Neural cell (in vitro differentiated cells): ENCODE results near the gene FOXO3. TPM values are rescaled to one million over a fixed set of nuclear protein-coding genes. Genes with fewer than 3 reads are reported as not detected.

Experiments used
- H2AFZ ChIP-seq: fragments of 200-600, 300-800 bp; sonication (generic), shearing (Covaris generic); 2 replicates; pipeline ENCODE4 v1.6.0; 2014; ENCODE audit warnings: low read depth, mild to moderate bottlenecking, antibody characterized with exemption, low read length, moderate library complexity
- H3F3A ChIP-seq: fragments of 200-600 bp; shearing (Covaris generic); 2 replicates; pipeline ENCODE4 v1.6.1; 2016; ENCODE audit warnings: mild to moderate bottlenecking, moderate library complexity, mixed read lengths, antibody characterized with exemption, low read length; ENCODE audit not compliant: insufficient read depth, poor library complexity, severe bottlenecking
- H3K27ac ChIP-seq: fragments of 200-600, 300-800 bp; sonication (generic), shearing (Covaris generic); 2 replicates; pipeline ENCODE4 v1.5.1; 2014; ENCODE audit warnings: mild to moderate bottlenecking, low read length, moderate library complexity
- H3K27me3 ChIP-seq: fragments of 300-800, 200-600 bp; sonication (generic), shearing (Covaris generic); 2 replicates; pipeline ENCODE4 v1.6.0; 2014; ENCODE audit warnings: mild to moderate bottlenecking, low read depth, low read length, moderate library complexity; ENCODE audit not compliant: insufficient read depth
- H3K36me3 ChIP-seq: fragments of 300-800, 200-600 bp; sonication (generic), shearing (Covaris generic); 2 replicates; pipeline ENCODE4 v1.5.1; 2014; ENCODE audit warnings: mild to moderate bottlenecking, antibody characterized with exemption, low read length, moderate library complexity; ENCODE audit not compliant: insufficient read depth
- H3K4me2 ChIP-seq: fragments of 300-800, 200-600 bp; sonication (generic), shearing (Covaris generic); 2 replicates; pipeline ENCODE4 v1.6.0; 2014; ENCODE audit warnings: mild to moderate bottlenecking, low read length
- H3K4me3 ChIP-seq: fragments of 300-800, 200-600 bp; sonication (generic), shearing (Covaris generic); 2 replicates; pipeline ENCODE4 v1.5.1; 2014; ENCODE audit warnings: mild to moderate bottlenecking, low read length, moderate library complexity
- H3K79me2 ChIP-seq: fragments of 200-600 bp; shearing (Covaris generic); replicated peaks from 2 replicates; pipeline ENCODE4 v1.6.0; 2014; ENCODE audit warnings: mild to moderate bottlenecking, low read length, moderate library complexity; ENCODE audit not compliant: insufficient read depth
- H3K9ac ChIP-seq: fragments of 300-800, 200-600 bp; sonication (generic), shearing (Covaris generic); 2 replicates; pipeline ENCODE4 v1.6.1; 2016; ENCODE audit warnings: mild to moderate bottlenecking, low read length, mixed read lengths
- H3K9me2 ChIP-seq: fragments of 200-600 bp; shearing (Covaris generic); 2 replicates; pipeline ENCODE4 v1.6.1; 2016; ENCODE audit warnings: mild to moderate bottlenecking, low read length, mixed read lengths; ENCODE audit not compliant: insufficient read depth
- H3K9me3 ChIP-seq: fragments of 200-600, 300-800 bp; sonication (generic), shearing (Covaris generic); 2 replicates; pipeline ENCODE4 v1.6.1; 2016; ENCODE audit warnings: mild to moderate bottlenecking, mixed run types, low read length, moderate library complexity, mixed read lengths
- H4K20me1 ChIP-seq: fragments of 200-600 bp; shearing (Covaris generic); 2 replicates; pipeline ENCODE4 v1.6.1; 2016; ENCODE audit warnings: mild to moderate bottlenecking, mixed run types; ENCODE audit not compliant: insufficient read depth
- EP300 ChIP-seq: fragments of 450-650 bp; conservative IDR thresholded peaks from 2 replicates; pipeline ENCODE4 v1.6.1; 2014; ENCODE audit warnings: antibody characterized with exemption, mild to moderate bottlenecking, moderate library complexity; ENCODE audit not compliant: poor library complexity, severe bottlenecking
- EZH2 ChIP-seq: fragments of 200-600, 300-800 bp; shearing (Covaris generic), sonication (generic); IDR thresholded peaks from 2 replicates; pipeline ENCODE4 v1.6.1; 2014; ENCODE audit warnings: antibody characterized with exemption, low read length, borderline replicate concordance, mild to moderate bottlenecking; ENCODE audit not compliant: insufficient read depth, poor library complexity, severe bottlenecking
- MXI1 ChIP-seq: fragments of 450-650 bp; conservative IDR thresholded peaks from 2 replicates; pipeline ENCODE4 v1.6.1; 2014; ENCODE audit warnings: antibody characterized with exemption, mild to moderate bottlenecking; ENCODE audit not compliant: poor library complexity, severe bottlenecking
- POLR2AphosphoS5 ChIP-seq: IDR thresholded peaks from 2 replicates; pipeline ENCODE4 v1.6.1; 2012
- RAD21 ChIP-seq: fragments of 450-650 bp; conservative IDR thresholded peaks from 2 replicates; pipeline ENCODE4 v1.6.1; 2014; ENCODE audit warnings: antibody characterized with exemption, mild to moderate bottlenecking, moderate library complexity
- SMC3 ChIP-seq: fragments of 450-650 bp; conservative IDR thresholded peaks from 2 replicates; pipeline ENCODE4 v1.6.1; 2014; ENCODE audit warnings: antibody characterized with exemption, mild to moderate bottlenecking, moderate library complexity; ENCODE audit not compliant: poor library complexity
- TAF1 ChIP-seq: IDR thresholded peaks from 2 replicates; pipeline ENCODE4 v1.6.1; 2012; ENCODE audit warnings: low read depth
- polyA plus RNA-seq: library from polyadenylated mRNA; depleted of rRNA; stranded (reverse); fragments of >200 nt; gene quantifications from 2 replicates; pipeline ENCODE4 v1.2.3, GENCODE V29; 2014
- TF ChIP-seq, protein P1 (sequence below): fragments of 450-650 bp; IDR thresholded peaks from 2 replicates; pipeline ENCODE4 v1.5.1; 2014; ENCODE audit warnings: antibody characterized with exemption, mild to moderate bottlenecking, moderate library complexity; ENCODE audit not compliant: poor library complexity, severe bottlenecking
- TF ChIP-seq, protein P2 (sequence below): IDR thresholded peaks from 2 replicates; pipeline ENCODE4 v1.6.1; 2012; ENCODE audit warnings: borderline replicate concordance

FOXO3 gene
- polyA plus RNA-seq, 1 donor from 2014 or later, result 21.3 TPM

DNA sequence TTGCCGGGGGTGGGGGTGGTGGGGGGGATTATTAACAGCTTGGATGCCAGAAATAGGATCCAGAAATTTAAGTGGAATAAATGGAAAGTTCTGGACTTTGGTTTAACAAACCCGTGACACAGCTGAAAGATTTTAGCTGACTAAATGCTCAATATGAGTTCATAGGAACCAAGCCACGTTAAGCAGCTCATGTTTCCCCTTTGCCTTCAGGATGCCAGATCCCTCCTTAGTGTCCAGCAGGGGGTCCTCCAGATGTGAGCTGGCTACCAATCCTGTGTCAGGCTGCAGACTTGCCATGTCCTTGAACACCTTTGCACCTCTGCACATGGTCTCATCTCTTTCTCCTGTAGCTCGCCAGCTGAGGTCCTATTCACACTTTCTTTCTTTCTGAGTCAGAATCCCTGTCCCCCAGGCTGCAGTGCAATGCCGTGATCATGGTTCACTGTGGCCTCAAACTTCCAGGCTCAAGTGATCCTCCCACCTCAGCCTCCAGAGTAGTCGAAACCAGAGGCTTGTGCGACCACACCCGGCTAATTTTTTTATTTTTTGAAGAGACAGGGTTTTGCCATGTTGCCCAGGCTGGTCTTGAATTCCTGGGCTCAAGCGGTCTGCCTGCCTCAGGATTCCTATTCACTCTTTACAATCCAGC, 154.2 kb downstream of the FOXO3 start:
- Histone ChIP-seq H3K4me3 (no peak overlapping the region), H3K9ac (no peak overlapping the region), H3K9me3 (no peaks in the 10 kb centered on the region), H3K27me3 (no peaks in the 10 kb centered on the region), H3F3A (no peaks in the 10 kb centered on the region), H4K20me1 (no peaks in the 10 kb centered on the region), H3K79me2 (no peaks in the 10 kb centered on the region), H3K4me2 (no peak overlapping the region), H3K36me3 (no peaks in the 10 kb centered on the region), H2AFZ (no peak overlapping the region), H3K27ac (no peak overlapping the region), H3K9me2 (no peaks in the 10 kb centered on the region)
- TF ChIP-seq POLR2AphosphoS5 (no peak), SMC3 (no peak), EP300 (no peak), TAF1 (no peak), EZH2 (no peak)
- TF ChIP-seq, protein P1, sequence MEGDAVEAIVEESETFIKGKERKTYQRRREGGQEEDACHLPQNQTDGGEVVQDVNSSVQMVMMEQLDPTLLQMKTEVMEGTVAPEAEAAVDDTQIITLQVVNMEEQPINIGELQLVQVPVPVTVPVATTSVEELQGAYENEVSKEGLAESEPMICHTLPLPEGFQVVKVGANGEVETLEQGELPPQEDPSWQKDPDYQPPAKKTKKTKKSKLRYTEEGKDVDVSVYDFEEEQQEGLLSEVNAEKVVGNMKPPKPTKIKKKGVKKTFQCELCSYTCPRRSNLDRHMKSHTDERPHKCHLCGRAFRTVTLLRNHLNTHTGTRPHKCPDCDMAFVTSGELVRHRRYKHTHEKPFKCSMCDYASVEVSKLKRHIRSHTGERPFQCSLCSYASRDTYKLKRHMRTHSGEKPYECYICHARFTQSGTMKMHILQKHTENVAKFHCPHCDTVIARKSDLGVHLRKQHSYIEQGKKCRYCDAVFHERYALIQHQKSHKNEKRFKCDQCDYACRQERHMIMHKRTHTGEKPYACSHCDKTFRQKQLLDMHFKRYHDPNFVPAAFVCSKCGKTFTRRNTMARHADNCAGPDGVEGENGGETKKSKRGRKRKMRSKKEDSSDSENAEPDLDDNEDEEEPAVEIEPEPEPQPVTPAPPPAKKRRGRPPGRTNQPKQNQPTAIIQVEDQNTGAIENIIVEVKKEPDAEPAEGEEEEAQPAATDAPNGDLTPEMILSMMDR, result no peak

DNA sequence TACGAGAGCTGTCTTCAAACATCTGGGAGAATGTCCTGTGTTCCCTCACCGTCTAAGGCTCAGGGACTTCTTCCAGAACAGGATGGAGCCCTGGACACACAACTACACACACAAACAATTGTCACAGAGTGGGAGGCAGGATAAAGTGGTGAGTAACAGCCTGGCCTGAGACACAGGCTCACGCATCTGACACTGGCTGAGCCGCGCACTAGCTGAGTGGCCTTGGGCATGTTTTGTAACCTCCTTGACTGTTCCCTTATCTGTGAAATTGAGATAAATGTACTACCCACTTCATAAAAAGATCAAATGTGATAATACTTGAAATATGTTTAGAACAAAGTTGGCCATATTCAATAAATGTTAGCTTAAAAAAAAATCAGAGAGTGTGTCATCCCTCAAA, 155.1 kb downstream of the FOXO3 start:
- Histone ChIP-seq H3K79me2 (no peaks in the 10 kb centered on the region), H3K4me2 (no peak overlapping the region), H3K9me3 (no peaks in the 10 kb centered on the region), H3K27me3 (no peaks in the 10 kb centered on the region), H3K4me3 (no peak overlapping the region), H4K20me1 (no peaks in the 10 kb centered on the region), H3K27ac (no peak overlapping the region), H3K9me2 (no peaks in the 10 kb centered on the region), H2AFZ (no peak overlapping the region), H3K36me3 (no peaks in the 10 kb centered on the region), H3K9ac (no peak overlapping the region), H3F3A (no peaks in the 10 kb centered on the region)
- TF ChIP-seq EZH2 (no peak), SMC3 (no peak), MXI1 (no peak), TAF1 (no peak), RAD21 (no peak), EP300 (no peak), POLR2AphosphoS5 (no peak)
- TF ChIP-seq, protein P2, sequence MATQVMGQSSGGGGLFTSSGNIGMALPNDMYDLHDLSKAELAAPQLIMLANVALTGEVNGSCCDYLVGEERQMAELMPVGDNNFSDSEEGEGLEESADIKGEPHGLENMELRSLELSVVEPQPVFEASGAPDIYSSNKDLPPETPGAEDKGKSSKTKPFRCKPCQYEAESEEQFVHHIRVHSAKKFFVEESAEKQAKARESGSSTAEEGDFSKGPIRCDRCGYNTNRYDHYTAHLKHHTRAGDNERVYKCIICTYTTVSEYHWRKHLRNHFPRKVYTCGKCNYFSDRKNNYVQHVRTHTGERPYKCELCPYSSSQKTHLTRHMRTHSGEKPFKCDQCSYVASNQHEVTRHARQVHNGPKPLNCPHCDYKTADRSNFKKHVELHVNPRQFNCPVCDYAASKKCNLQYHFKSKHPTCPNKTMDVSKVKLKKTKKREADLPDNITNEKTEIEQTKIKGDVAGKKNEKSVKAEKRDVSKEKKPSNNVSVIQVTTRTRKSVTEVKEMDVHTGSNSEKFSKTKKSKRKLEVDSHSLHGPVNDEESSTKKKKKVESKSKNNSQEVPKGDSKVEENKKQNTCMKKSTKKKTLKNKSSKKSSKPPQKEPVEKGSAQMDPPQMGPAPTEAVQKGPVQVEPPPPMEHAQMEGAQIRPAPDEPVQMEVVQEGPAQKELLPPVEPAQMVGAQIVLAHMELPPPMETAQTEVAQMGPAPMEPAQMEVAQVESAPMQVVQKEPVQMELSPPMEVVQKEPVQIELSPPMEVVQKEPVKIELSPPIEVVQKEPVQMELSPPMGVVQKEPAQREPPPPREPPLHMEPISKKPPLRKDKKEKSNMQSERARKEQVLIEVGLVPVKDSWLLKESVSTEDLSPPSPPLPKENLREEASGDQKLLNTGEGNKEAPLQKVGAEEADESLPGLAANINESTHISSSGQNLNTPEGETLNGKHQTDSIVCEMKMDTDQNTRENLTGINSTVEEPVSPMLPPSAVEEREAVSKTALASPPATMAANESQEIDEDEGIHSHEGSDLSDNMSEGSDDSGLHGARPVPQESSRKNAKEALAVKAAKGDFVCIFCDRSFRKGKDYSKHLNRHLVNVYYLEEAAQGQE, result no peak
- TF ChIP-seq, protein P1, result no peak
